DOHH2 (cell line): ENCODE data around the gene HHAT.

Source experiments
- H3F3A ChIP-seq: fragments of 200-600 bp; sonication (generic), shearing (Covaris generic); 2 replicates; pipeline ENCODE4 v1.6.0; 2016; ENCODE audit warnings: antibody characterized with exemption, mild to moderate bottlenecking; ENCODE audit not compliant: control insufficient read depth, insufficient read depth
- H3K27ac ChIP-seq: fragments of 200-600 bp; sonication (generic); 2 replicates; pipeline ENCODE4 v1.5.1; 2014; ENCODE audit warnings: low read depth, mild to moderate bottlenecking, low read length, moderate library complexity
- H3K27me3 ChIP-seq: fragments of 200-600 bp; sonication (generic); 2 replicates; pipeline ENCODE4 v1.6.1; 2014; ENCODE audit warnings: mild to moderate bottlenecking, low read length, mixed read lengths; ENCODE audit not compliant: control insufficient read depth
- H3K36me3 ChIP-seq: fragments of 200-600 bp; sonication (generic); 2 replicates; pipeline ENCODE4 v1.6.1; 2014; ENCODE audit warnings: mild to moderate bottlenecking, low read length, moderate library complexity, mixed read lengths; ENCODE audit not compliant: control insufficient read depth
- H3K4me1 ChIP-seq: fragments of 200-600 bp; sonication (generic); 2 replicates; pipeline ENCODE4 v1.6.1; 2014; ENCODE audit warnings: mild to moderate bottlenecking, low read length, mixed read lengths; ENCODE audit not compliant: control insufficient read depth
- H3K4me2 ChIP-seq: fragments of 200-600 bp; sonication (generic); 2 replicates; pipeline ENCODE4 v1.6.0; 2014; ENCODE audit warnings: mild to moderate bottlenecking, low read length, moderate library complexity
- H3K4me3 ChIP-seq: fragments of 200-600 bp; sonication (generic); 2 replicates; pipeline ENCODE4 v1.5.1; 2014; ENCODE audit warnings: mild to moderate bottlenecking, low read length, mixed read lengths
- H3K79me2 ChIP-seq: fragments of 200-600 bp; sonication (generic); 2 replicates; pipeline ENCODE4 v1.6.1; 2014; ENCODE audit warnings: mild to moderate bottlenecking, low read length, mixed read lengths; ENCODE audit not compliant: control insufficient read depth
- H3K9me2 ChIP-seq: fragments of 200-600 bp; sonication (generic); replicated peaks from 2 replicates; pipeline ENCODE4 v1.6.1; 2014; ENCODE audit warnings: mild to moderate bottlenecking, low read length, mixed read lengths; ENCODE audit not compliant: control insufficient read depth
- H3K9me3 ChIP-seq: fragments of 200-600 bp; sonication (generic); 2 replicates; pipeline ENCODE4 v1.6.1; 2014; ENCODE audit warnings: antibody characterized with exemption, low read length, mixed read lengths; ENCODE audit not compliant: control insufficient read depth, insufficient read depth
- H4K20me1 ChIP-seq: fragments of 200-600 bp; sonication (generic); 2 replicates; pipeline ENCODE4 v1.6.0; 2014; ENCODE audit warnings: low read depth, mild to moderate bottlenecking, antibody characterized with exemption, low read length, moderate library complexity; ENCODE audit not compliant: control insufficient read depth, insufficient read depth
- CTCF ChIP-seq: fragments of 200-600 bp; sonication (generic); IDR thresholded peaks from one replicate; pipeline ENCODE4 v1.5.1; 2014; ENCODE audit warnings: antibody characterized with exemption, mild to moderate bottlenecking, low read depth, low read length; ENCODE audit not compliant: poor library complexity, severe bottlenecking
- EZH2phosphoT487 ChIP-seq: fragments of 200-600 bp; sonication (generic); IDR thresholded peaks from 2 replicates; pipeline ENCODE4 v1.6.1; 2017; ENCODE audit warnings: borderline replicate concordance, mild to moderate bottlenecking, antibody characterized with exemption, low read length, moderate library complexity, mixed read lengths

Gene HHAT

GRCh38 chr1:210516697-210517459, 188.2 kb downstream of the HHAT start:
- Histone ChIP-seq H3K4me1 (no peaks in the 10 kb centered on the region), H3K27ac (no peak overlapping the region), H4K20me1 (no peaks in the 10 kb centered on the region), H3F3A (no peaks in the 10 kb centered on the region), H3K4me3 (no peak overlapping the region), H3K27me3 (no peaks in the 10 kb centered on the region), H3K4me2 (no peak overlapping the region), H3K9me2 (no peaks in the 10 kb centered on the region), H3K36me3 (no peaks in the 10 kb centered on the region), H3K79me2 (no peaks in the 10 kb centered on the region), H3K9me3 (no peaks in the 10 kb centered on the region)
- no peak for TF ChIP-seq EZH2phosphoT487
- TF ChIP-seq CTCF, result no peak

- Histone ChIP-seq H3K79me2 (no peaks in the 10 kb centered on the region), H3K4me3 (no peak overlapping the region), H3K4me2 (no peak overlapping the region), H3K4me1 (no peaks in the 10 kb centered on the region), H3K36me3 (no peaks in the 10 kb centered on the region), H3F3A (no peaks in the 10 kb centered on the region), H3K27ac (no peak overlapping the region), H4K20me1 (no peaks in the 10 kb centered on the region), H3K9me2 (no peaks in the 10 kb centered on the region), H3K27me3 (no peaks in the 10 kb centered on the region), H3K9me3 (no peaks in the 10 kb centered on the region)
- TF ChIP-seq EZH2phosphoT487 (no peak), CTCF (no peak)
Measured at GRCh38 chr1:210523830-210524229, 195.1 kb downstream of the HHAT start.

DNA sequence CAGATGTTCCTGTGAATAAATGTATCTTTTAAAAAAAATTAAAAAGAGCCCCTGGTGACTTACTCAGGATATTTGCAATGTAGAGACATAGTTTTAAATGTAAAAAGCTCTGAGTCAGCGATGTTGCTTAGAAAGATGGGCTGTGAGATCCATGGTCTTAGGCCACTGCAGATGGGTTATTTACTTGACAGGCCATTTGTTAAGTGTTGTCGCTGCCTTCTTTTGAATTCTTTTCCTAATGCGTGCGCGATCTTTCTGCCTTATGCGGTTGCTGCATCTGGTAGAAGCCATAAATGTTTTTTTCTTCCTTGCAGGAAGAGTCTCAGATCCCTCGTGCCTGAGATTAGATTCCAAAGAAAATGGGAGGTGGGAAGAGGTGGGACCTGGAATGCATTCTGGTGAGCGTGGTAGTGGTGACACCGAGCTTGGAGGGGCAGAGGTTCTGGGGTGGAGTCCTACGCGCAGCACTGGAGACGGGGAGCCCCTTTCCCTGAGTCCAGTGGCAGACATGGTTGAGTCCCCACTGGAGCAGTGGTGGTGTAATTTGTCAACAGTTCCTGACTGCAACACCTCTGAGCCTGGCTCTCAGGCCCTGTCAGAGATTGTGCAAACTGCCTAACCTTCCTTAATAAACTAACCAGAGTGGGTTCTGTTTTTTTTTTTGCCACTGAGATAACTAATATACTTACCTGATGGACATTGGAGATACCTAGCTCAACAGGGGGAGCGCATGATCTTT, 197.2 kb downstream of the HHAT start:
- Histone ChIP-seq H3K79me2 (no peaks in the 10 kb centered on the region), H3K4me1 (no peaks in the 10 kb centered on the region), H3K4me3 (no peak overlapping the region), H3K36me3 (no peaks in the 10 kb centered on the region), H3K9me2 (no peaks in the 10 kb centered on the region), H3K9me3 (no peaks in the 10 kb centered on the region), H3K4me2 (no peak overlapping the region), H3K27me3 (no peaks in the 10 kb centered on the region), H3K27ac (no peak overlapping the region), H3F3A (no peaks in the 10 kb centered on the region), H4K20me1 (no peaks in the 10 kb centered on the region)
- no peak for TF ChIP-seq EZH2phosphoT487
- TF ChIP-seq CTCF, result no peak
